ENCODE results near the gene TRAM2. TPM values are rescaled to one million over a fixed set of nuclear protein-coding genes. Genes with fewer than 3 reads are reported as not detected.
A peak's percentile ranks its signal among the peaks of the same experiment; 100 is the strongest.

The TRAM2 gene
- total and polyA plus RNA-seq, 2 of the 13 experiments (the other 11 are each of a cell fraction or from before 2014, with no cell fraction given), result 49.1 to 72.5 TPM

- TF ChIP-seq, protein P1, sequence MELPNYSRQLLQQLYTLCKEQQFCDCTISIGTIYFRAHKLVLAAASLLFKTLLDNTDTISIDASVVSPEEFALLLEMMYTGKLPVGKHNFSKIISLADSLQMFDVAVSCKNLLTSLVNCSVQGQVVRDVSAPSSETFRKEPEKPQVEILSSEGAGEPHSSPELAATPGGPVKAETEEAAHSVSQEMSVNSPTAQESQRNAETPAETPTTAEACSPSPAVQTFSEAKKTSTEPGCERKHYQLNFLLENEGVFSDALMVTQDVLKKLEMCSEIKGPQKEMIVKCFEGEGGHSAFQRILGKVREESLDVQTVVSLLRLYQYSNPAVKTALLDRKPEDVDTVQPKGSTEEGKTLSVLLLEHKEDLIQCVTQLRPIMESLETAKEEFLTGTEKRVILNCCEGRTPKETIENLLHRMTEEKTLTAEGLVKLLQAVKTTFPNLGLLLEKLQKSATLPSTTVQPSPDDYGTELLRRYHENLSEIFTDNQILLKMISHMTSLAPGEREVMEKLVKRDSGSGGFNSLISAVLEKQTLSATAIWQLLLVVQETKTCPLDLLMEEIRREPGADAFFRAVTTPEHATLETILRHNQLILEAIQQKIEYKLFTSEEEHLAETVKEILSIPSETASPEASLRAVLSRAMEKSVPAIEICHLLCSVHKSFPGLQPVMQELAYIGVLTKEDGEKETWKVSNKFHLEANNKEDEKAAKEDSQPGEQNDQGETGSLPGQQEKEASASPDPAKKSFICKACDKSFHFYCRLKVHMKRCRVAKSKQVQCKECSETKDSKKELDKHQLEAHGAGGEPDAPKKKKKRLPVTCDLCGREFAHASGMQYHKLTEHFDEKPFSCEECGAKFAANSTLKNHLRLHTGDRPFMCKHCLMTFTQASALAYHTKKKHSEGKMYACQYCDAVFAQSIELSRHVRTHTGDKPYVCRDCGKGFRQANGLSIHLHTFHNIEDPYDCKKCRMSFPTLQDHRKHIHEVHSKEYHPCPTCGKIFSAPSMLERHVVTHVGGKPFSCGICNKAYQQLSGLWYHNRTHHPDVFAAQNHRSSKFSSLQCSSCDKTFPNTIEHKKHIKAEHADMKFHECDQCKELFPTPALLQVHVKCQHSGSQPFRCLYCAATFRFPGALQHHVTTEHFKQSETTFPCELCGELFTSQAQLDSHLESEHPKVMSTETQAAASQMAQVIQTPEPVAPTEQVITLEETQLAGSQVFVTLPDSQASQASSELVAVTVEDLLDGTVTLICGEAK (IDR thresholded peaks at IDR 0.05), result no peak
- TF ChIP-seq, protein P1 (CRISPR knock-in tag; IDR thresholded peaks at IDR 0.05), result no peak
- no peak for TF ChIP-seq ZNF136 (CRISPR knock-in tag; IDR thresholded peaks at IDR 0.05; ENCODE audit: low read depth)
- TF ChIP-seq, protein P2, sequence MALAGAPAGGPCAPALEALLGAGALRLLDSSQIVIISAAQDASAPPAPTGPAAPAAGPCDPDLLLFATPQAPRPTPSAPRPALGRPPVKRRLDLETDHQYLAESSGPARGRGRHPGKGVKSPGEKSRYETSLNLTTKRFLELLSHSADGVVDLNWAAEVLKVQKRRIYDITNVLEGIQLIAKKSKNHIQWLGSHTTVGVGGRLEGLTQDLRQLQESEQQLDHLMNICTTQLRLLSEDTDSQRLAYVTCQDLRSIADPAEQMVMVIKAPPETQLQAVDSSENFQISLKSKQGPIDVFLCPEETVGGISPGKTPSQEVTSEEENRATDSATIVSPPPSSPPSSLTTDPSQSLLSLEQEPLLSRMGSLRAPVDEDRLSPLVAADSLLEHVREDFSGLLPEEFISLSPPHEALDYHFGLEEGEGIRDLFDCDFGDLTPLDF (CRISPR knock-in tag; IDR thresholded peaks at IDR 0.05), result no peak
- TF ChIP-seq ZNF3 (CRISPR knock-in tag; IDR thresholded peaks at IDR 0.05), result no peak
- no peak for TF ChIP-seq SETDB1 (CRISPR knock-in tag; IDR thresholded peaks at IDR 0.05; ENCODE audit: borderline replicate concordance)
- peak; percentile 38; the same call in 1 of the 2 replicates for TF ChIP-seq ZNF556 (CRISPR knock-in tag; IDR thresholded peaks at IDR 0.05; ENCODE audit: borderline replicate concordance)
- TF ChIP-seq ZNF772 (CRISPR knock-in tag; IDR thresholded peaks at IDR 0.05), result no peak
- TF ChIP-seq ZSCAN29 (CRISPR knock-in tag; conservative IDR thresholded peaks at IDR 0.05), result 0 out of 2 replicates have a peak, but pooled peaks have one; percentile 12
- TF ChIP-seq MXD4 (CRISPR knock-in tag; IDR thresholded peaks at IDR 0.05), result no peak
- no peak for TF ChIP-seq ZKSCAN5 (CRISPR knock-in tag; IDR thresholded peaks at IDR 0.05)
- peak; percentile 48; the same call in 1 of the 2 replicates for TF ChIP-seq TBX2 (CRISPR knock-in tag; IDR thresholded peaks at IDR 0.05; ENCODE audit: borderline replicate concordance)
- TF ChIP-seq ATF1 (CRISPR knock-in tag; IDR thresholded peaks at IDR 0.05), result no peak
- no peak for TF ChIP-seq SCMH1 (CRISPR knock-in tag; IDR thresholded peaks at IDR 0.05; ENCODE audit: borderline replicate concordance)
- no peak for TF ChIP-seq MXD1 (CRISPR knock-in tag; IDR thresholded peaks at IDR 0.05)
- TF ChIP-seq IRX3 (CRISPR knock-in tag; IDR thresholded peaks at IDR 0.05; ENCODE audit: borderline replicate concordance, low read depth), result no peak
- TF ChIP-seq EHMT2 (IDR thresholded peaks at IDR 0.05; ENCODE audit: borderline replicate concordance, low read depth, low read length), result no peak
- TF ChIP-seq ZNF317 (CRISPR knock-in tag; IDR thresholded peaks at IDR 0.05), result peak; percentile 89
Measured at GRCh38 chr6:52517502-52518278, 59.2 kb downstream of the TRAM2 start (continued).

All from HepG2 (cell line).